Lung (tissue), 12 donors: Measurements from ENCODE around the gene GFOD1. TPM values are rescaled to one million over a fixed set of nuclear protein-coding genes. Genes with fewer than 3 reads are reported as not detected.

Source experiments
- ATAC-seq: fragments of 200-7000 bp; cut with Tn5 transposase; one replicate; pipeline ENCODE4 v1.9.1; 2020; ENCODE audit warnings: moderate number of reproducible peaks; ENCODE audit not compliant: insufficient read depth, low FRiP score
- DNase-seq, 3 donors: peaks; one replicate each; pipeline ENCODE4 v3.0.0-alpha.2; 2013 to 2017
- H3K27ac ChIP-seq, 2 donors: one replicate each; pipeline ENCODE4 v1.5.1; 2013; ENCODE audit warnings: mild to moderate bottlenecking in 2 of 2, moderate library complexity in 2 of 2, control low read depth in 1 of 2, inconsistent platforms in 1 of 2, low read depth in 1 of 2, low read length in 1 of 2
- H3K27me3 ChIP-seq, 3 donors: one replicate each; pipeline ENCODE4 v1.5.1; 2013; ENCODE audit warnings: low read length in 2 of 3; ENCODE audit not compliant: control insufficient read depth in 3 of 3, insufficient read depth in 3 of 3
- H3K36me3 ChIP-seq, 4 donors: one replicate each; pipeline ENCODE4 v1.5.1; 2013; ENCODE audit warnings: low read length in 4 of 4, mild to moderate bottlenecking in 1 of 4, moderate library complexity in 1 of 4; ENCODE audit not compliant: control insufficient read depth in 4 of 4, insufficient read depth in 4 of 4
- H3K4me1 ChIP-seq, 5 donors: one replicate each; pipeline ENCODE4 v1.5.1; 2013; ENCODE audit warnings: low read length in 5 of 5, mild to moderate bottlenecking in 2 of 5, moderate library complexity in 1 of 5; ENCODE audit not compliant: control insufficient read depth in 5 of 5, insufficient read depth in 5 of 5
- H3K4me3 ChIP-seq: one replicate; pipeline ENCODE4 v1.5.1; 2013; ENCODE audit warnings: mild to moderate bottlenecking, control low read depth, moderate library complexity
- H3K9ac ChIP-seq, 2 donors: one replicate each; pipeline ENCODE4 v1.5.1; 2013; ENCODE audit warnings: low read length in 2 of 2, control low read depth in 1 of 2; ENCODE audit not compliant: insufficient read depth in 1 of 2
- H3K9me3 ChIP-seq, 4 donors: one replicate each; pipeline ENCODE4 v1.5.1; 2013; ENCODE audit warnings: low read length in 3 of 4, mild to moderate bottlenecking in 1 of 4, moderate library complexity in 1 of 4; ENCODE audit not compliant: control insufficient read depth in 4 of 4, insufficient read depth in 3 of 4
- CTCF ChIP-seq: IDR thresholded peaks from 2 replicates; pipeline ENCODE4 v1.5.1; 2012; ENCODE audit warnings: mild to moderate bottlenecking; ENCODE audit errors: control extremely low read depth, extremely low read depth
- WGBS, 2 donors: extraction: QIAGEN DNeasy Blood & Tissue Kit; methylation state at CpG; one replicate each; pipeline ENCODE4 v1.1.7; 2013; 5-methylcytosine and 5-hydroxymethylcytosine counted together
- polyA plus RNA-seq, 2 donors: library from polyadenylated mRNA; stranded (reverse); fragments of 200-250 nt; gene quantifications; one replicate each; pipeline ENCODE4 v1.2.1, GENCODE V29; 2013
- total RNA-seq, 2 donors: library from RNA; depleted of rRNA in 1 of 2; stranded (reverse); fragments of >200 nt in 1 of 2; gene quantifications; one replicate each; pipeline ENCODE4 v1.2.1, GENCODE V29; 2014 to 2021
- donor health status: control.
- donor health status: control.
- donor health status: Bipolar disorder and iron deficiency.
- donor health status: healthy.
- donor health status: DM: yes; HTN: yes; CAD: no.

The GFOD1 gene
- total and polyA plus RNA-seq, 4 donors: 4.0 to 22.8 (median 7.9) TPM

GRCh38 chr6:13336553-13336952, 150.8 kb downstream of the GFOD1 start:
- peak; percentile 97 for TF ChIP-seq CTCF
- ATAC-seq: peak; percentile 71
- H3K4me3 ChIP-seq: no peak overlapping the region
- peak; percentile 80 to 87 (median 86) for DNase-seq
- H3K9ac ChIP-seq: no peak overlapping the region
- H3K27me3 ChIP-seq: no peaks in the 10 kb centered on the region
- no peaks in the 10 kb centered on the region for H3K36me3 ChIP-seq
- no peak overlapping the region for H3K27ac ChIP-seq
- peaks cover 0 to 6% (median 0%) of the 10 kb centered on the region in 5 donors for H3K4me1 ChIP-seq
- 30 to 32% methylated on average over 11 of the region's 11 CpGs for WGBS, 2 donors
- H3K9me3 ChIP-seq: peaks cover 0 to 3% (median 0%) of the 10 kb centered on the region in 4 donors

GRCh38 chr6:13334953-13335352, 152.4 kb downstream of the GFOD1 start:
- Histone ChIP-seq H3K27me3 (no peaks in the 10 kb centered on the region), H3K4me1 (peaks cover 0 to 6% (median 0%) of the 10 kb centered on the region in 5 donors), H3K4me3 (no peak overlapping the region), H3K9ac (no peak overlapping the region), H3K27ac (no peak overlapping the region), H3K9me3 (no peaks in the 10 kb centered on the region), H3K36me3 (no peaks in the 10 kb centered on the region)
- 52 to 54% methylated on average over 3 of the region's 3 CpGs for WGBS, 2 donors
- ATAC-seq (no peak), DNase-seq (no peak)
- no peak for TF ChIP-seq CTCF

GRCh38 chr6:13332349-13332706, 155.1 kb downstream of the GFOD1 start:
- no peak overlapping the region for H3K9ac ChIP-seq
- H3K9me3 ChIP-seq: no peaks in the 10 kb centered on the region
- H3K4me3 ChIP-seq: no peak overlapping the region
- H3K36me3 ChIP-seq: peaks cover 0 to 3% (median 0%) of the 10 kb centered on the region in 4 donors
- TF ChIP-seq CTCF: no peak
- no peak for DNase-seq
- H3K27ac ChIP-seq: no peak overlapping the region
- peaks cover 0 to 13% (median 0%) of the 10 kb centered on the region in 5 donors for H3K4me1 ChIP-seq
- H3K27me3 ChIP-seq: no peaks in the 10 kb centered on the region
- WGBS, 2 donors: 79 to 94% methylated on average over 2 of the region's 2 CpGs
- ATAC-seq: no peak
